HG03378 (cell line): ENCODE data around the gene CEP89.
"Not testable (repeated sequence)": the region's sequence is repeated elsewhere in the genome, so short reads cannot be mapped to it uniquely, and the experiment has no call there.

Experiments used
- ATAC-seq: cut with Tn5 transposase; IDR thresholded peaks from one replicate; pipeline ENCODE4 v1.9.1; 2021; ENCODE audit warnings: mild to moderate bottlenecking, moderate library complexity; ENCODE audit not compliant: unreplicated experiment

Gene CEP89

GRCh38 chr19:32872391-32872790 is 99.4 kb downstream of the CEP89 start:
- no peak for ATAC-seq

DNA sequence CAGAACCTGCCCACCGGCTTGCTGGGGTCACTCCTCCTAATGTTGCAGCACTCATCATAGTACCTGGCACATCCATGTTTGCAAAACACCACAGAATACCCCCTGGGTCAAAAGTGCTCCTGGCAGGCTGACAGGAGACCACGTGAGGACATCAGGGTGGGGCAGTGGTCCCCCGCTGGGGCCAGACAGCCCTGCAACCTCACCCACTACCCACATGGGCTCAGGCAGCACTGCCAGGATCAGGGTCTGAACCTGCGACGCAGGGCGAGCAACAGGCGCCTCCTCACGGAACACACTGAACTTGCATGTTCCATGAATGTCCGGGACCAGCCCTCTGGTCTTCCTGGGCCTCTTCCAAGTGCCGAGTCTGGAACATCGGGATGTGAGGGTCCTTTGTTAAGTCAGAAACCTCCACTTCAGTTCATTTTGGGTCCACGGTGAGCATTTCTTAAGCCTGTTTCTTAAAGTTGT is 100.7 kb downstream of the CEP89 start:
- no peak for ATAC-seq

DNA sequence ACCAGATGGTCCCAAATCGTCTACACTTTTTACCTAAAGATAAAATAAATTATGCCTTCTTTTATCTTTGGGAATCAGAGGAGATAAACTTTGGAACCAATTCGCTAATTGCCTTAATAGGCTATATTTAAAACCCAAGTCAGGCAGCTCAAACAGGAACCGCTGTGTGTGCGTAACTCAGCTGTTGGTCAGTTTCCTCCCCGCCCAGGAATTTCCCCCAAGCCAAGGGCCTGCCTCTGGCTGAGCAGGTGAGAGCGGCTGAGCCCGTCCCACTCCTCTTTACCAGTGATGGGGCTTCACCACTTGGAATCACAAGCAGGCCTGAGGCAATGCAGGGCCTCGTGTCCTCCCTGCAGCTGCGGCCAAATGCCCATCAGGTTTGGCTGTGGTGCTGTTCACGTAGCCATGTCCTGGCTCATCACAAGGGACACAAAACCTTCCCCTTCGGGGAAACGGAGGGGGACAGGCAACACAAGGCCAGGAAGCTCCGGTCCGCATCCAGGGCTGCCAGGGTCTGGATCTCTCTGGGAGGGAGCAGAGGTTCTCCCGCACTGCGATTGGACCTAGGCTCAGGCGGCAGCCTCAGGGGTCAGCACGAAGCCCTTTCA is 101.7 kb downstream of the CEP89 start:
- ATAC-seq = no peak

DNA sequence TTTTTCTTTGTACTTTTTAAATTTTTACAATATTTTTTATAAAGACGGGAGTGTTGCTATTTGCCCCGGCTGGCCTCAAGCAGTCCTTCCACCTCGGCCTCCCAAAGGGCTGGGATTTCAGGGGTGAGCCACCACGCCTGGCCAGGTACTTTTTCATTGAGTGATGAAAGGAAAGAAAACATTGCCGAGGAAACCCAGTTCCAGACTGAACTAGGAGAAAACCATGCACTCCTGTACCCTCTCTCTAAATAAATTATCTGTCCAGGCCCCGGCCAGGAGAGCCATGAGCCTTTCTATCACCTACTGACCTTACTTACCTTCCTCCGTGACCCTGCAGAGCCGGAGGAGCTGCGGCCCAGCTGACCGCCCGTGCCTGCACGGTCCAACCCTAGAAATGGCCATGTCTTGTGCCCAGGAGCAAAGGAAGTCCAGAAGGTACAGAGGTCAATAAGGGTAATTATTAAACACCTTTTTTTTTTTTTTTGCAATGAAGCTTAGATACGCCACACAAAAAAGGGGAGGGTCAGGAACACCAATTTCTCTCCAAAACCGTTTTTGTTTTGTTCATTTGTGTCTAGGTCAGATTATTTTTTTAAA is 102.3 kb downstream of the CEP89 start, which contains the start of gene SLC7A9:
TSS of gene SLC7A9 (minus strand) at position 399 of the 597 bp plus-strand sequence. CDS start 1,233 bp downstream, outside the sequence.
- no peak for ATAC-seq

GRCh38 chr19:32868206-32868950 is 103.4 kb downstream of the CEP89 start:
- ATAC-seq = no peak

- not testable (repeated sequence) for ATAC-seq
Observed at GRCh38 chr19:32867436-32867835, 104.3 kb downstream of the CEP89 start.

- no peak for ATAC-seq
Observed at GRCh38 chr19:32866564-32867265, 105.0 kb downstream of the CEP89 start.

DNA sequence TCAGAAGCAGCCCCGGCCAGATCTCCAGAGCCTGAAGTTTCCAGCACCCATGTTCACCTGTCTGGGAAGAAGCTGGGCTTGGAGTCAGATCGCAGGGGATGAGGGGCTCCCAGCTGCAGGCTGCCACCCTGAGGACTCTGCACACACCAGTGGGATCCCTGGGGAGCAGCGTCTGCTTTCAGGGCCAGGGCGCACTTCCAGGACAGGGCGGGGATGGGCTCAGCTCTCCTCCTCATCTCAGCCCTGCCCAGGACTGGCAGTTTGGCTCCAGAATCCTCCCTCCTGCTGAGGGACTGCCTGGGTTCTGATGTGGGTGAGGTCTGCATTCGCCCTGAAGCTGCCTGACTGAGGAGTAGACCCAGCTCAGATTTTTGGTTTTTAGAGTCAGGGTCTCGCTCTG is 105.7 kb downstream of the CEP89 start:
- no peak for ATAC-seq

DNA sequence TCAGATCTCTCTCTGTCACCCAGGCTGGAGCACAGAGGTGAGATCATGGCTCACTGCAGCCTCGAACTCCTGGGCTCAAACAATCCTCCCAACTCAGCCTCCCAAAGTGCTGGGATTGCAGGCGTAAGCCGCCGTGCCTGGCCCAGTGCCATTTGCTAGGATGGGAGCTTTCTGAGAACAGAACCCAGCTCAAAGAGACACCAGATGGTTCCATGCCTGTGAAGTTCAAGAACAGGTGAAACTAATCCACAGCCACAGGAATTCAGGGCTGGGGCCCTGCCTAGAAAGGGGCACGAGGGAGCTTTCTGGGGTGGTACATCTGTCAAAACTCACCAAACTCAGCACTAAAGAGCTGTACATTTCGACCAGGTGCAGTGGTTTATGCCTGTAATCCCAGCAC is 106.4 kb downstream of the CEP89 start:
- no peak for ATAC-seq

- no peak for ATAC-seq
Observed at GRCh38 chr19:32864318-32865007, 107.3 kb downstream of the CEP89 start.

DNA sequence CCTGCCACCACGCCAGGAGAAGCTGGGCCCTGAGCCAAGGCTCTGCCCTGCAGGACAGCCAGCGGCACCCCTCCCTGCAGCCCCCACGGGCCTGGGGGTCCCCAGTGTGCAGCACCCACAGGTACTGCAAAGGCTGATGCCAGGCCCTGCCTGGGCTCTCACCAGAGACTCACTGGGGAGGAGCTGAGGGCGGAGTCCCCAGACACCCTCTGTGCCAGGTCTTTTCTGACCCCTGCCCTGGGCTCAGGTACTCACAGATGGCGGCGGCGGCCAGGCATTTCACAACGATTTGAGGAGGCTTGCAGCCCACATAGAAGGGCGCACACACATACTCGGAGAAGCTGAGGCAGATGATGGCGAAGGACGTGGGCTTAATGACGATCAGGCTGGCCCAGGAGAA is 107.9 kb downstream of the CEP89 start:
- ATAC-seq = no peak

- no peak for ATAC-seq
Observed at GRCh38 chr19:32863301-32863700, 108.5 kb downstream of the CEP89 start.

DNA sequence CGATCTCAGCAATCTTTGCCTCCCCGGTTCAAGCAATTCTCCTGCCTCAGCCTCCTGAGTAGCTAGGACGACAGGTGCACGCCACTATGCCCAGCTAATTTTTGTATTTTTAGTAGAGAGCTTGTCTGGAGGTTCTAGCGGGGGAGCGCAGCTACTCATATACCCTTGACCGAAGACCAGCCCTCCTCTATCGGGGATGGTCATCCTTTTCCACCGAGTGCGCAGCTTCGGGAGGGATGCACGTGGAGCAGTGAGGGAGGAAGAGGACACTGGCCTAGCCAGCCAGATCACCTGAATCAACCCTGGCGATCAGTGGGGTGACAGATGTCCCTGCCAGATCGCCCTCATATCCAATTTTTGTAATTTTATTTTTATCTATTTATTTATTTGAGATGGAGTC is 109.0 kb downstream of the CEP89 start:
- ATAC-seq = no peak

DNA sequence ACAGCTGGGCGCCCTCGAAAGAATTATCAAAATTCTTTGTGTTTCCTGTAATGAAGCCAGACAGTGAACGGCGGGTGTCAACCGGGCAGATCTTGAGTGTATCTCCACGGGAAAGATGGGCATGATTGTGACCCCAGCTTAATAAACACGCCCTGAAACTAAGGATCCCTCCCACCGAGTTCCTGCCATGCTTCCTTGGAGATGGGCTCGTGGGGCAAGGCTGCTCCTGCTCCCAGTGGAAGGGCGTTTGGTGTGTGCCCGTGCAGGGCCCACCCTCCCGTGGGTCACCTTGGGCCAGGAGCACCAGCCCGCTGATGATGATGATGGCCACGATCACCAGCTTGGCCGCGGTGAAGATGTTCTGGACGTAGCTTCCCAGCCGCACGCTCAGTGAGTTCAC is 109.6 kb downstream of the CEP89 start:
- ATAC-seq = no peak

DNA sequence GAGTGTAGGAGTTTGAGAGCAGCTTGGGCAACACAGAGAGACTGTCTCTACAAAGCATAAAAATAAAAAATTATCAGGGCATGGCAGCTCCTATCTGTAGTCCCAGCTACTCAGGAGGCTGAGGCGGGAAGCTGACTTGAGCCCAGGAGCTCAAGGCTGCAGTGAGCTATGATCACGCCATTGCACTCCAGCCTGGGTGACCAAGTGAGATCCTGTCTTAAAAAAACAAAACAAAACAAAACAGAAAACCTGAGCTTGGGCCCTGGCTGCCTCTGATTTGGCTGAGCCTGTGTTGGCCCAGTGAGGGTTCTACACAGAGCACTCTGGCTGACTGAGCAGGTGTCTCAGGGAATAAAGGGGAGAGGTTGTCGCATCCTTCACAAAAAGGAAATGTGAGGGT is 110.2 kb downstream of the CEP89 start:
- no peak for ATAC-seq

DNA sequence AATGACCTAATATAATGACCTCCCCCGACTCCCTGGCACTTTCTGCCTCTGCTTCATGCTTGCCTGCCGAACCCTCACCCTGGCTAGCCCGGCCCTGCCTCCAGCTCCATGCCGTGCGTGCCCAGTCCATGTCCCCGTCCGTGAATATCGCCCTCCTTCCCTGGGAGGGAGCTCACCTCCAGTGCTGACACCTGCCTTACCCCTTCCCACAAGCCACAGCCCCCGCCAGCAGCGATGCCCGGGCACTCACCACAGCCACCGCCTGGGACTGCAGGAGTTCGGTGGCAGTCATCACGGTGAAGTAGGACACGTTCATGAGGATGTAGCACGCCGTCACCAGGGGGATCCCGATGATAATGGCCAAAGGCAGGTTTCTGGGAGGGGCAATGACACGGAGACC is 112.2 kb downstream of the CEP89 start:
- no peak for ATAC-seq

DNA sequence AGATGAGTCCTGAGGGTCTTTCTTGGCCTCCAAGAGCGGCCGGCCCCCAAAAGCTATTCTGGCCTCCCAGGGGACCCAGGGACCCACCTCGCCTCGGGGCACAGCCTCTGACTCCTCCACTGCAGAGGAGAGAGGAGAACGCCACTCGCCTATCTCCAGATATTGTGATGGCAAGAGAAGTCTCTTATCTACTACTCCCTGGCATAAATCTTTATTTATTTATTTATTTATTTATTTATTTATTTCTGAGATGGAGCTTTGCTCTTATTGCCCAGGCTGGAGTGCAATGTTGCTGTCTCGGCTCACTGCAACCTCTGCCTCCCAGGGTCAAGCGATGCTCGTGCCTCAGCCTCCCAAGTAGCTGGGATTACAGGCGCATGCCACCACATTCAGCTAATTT is 113.2 kb downstream of the CEP89 start:
- no peak for ATAC-seq

DNA sequence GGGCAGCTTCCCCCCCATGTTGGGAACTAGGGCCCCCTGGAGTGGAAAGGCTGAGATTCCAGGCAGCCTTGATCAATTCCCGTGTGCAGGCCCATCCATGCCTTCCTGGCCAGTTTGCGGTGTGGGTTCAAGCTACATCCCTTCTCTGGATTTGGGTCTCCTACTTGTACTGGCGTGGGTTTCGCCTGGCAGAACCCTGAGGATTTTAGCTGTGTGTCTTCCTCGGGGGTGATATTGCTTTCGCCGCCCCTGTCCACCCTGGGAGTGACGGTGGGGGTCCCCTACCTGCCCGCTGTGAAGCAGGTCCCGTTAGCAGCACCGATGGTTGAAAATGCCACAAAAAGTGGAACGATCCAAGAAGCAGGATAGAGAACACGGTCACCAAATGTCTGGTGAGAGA is 113.6 kb downstream of the CEP89 start:
- ATAC-seq = no peak

- ATAC-seq = no peak
Observed at GRCh38 chr19:32857584-32857983, 114.2 kb downstream of the CEP89 start.

- ATAC-seq = not testable (repeated sequence)
Observed at GRCh38 chr19:32856818-32857217, 114.9 kb downstream of the CEP89 start.

GRCh38 chr19:32852216-32852615 is 119.5 kb downstream of the CEP89 start:
- no peak for ATAC-seq
